Measurements from ENCODE around the gene ZNF778.
"Not testable (repeated sequence)": the region's sequence is repeated elsewhere in the genome, so short reads cannot be mapped to it uniquely, and the experiment has no call there.

The ZNF778 gene

DNA sequence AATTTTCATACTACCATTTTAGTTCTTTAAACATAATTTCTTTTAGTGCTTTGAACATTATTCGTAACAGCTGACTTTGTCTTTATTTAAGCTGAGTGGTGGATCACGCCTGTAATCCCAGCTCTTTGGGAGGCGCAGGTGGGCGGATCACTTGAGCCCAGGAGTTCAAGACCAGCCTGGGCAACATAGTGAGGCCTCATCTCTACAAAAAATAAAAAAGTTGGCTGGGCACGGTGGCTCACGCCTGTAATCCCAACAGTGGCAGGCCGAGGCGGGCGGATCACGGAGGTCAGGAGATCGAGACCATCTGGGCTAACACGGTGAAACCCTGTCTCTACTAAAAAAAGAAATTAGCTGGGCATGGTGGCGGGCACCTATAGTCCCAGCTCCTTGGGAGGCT lies 42.4 kb downstream of the ZNF778 start:
- H3K9me3 ChIP-seq (ENCODE audit: control insufficient read depth in 2 of 2, low read length in 2 of 2); H3K27ac ChIP-seq (ENCODE audit: low read depth in 2 of 2, low read length in 2 of 2): not testable (repeated sequence)

DNA sequence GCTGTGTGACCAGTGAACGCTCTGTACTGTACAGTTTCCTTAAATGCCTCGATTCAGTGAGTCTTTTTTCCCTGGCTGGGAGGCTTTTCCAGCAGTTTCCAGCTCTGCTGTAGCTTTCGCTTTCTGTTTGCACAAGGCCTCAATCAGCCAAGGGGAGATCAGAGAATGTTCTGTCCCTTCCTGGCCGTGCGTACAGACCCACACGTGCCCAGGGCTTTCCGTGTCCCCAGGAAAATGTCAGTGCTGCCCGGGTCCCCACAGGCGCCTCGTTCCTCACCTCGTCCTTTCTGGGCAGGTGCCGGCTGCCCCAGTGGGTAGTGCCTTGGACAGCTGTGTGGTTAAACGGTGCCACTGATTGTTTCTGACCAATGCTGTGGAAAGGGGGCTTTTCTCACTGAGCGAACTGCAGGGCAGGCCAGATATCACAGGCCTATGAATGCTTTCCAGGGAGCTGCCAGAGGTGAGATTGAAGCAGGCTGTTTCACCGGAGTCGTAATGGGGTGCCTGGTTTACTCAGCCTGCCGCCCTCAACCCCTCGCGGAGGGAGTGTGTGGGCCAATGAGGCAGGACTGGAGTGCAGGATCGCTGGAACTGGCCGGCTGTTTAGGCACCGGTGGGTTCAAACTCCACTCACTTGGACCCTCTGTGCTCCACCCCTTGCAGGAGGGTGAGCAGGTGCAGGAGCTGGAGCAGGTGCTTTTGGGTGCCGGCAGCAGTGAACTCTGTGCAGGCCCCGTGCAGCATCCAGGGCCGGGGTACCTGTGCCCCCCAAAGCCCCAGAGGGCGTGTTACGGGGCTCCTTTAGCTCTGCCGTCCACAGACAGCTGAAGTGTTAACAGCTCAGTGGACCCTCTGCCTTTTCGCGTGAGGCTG lies 44.4 kb downstream of the ZNF778 start:
- H3K27me3 ChIP-seq (ENCODE audit: control insufficient read depth in 2 of 2, insufficient read depth in 2 of 2, low read length in 2 of 2): peaks cover 8 to 10% of the 10 kb centered on the region in 2 donors
- H3K4me1 ChIP-seq (ENCODE audit: control insufficient read depth in 2 of 2, insufficient read depth in 2 of 2, low read length in 2 of 2): peaks cover 5% of the 10 kb centered on the region in 2 donors
- H3K9ac ChIP-seq (ENCODE audit: low read depth in 1 of 2, low read length in 2 of 2): no peak overlapping the region
- peak overlapping the region in 1 of 2 donors; percentile 23 for H3K27ac ChIP-seq (ENCODE audit: low read depth in 2 of 2, low read length in 2 of 2)
- H3K4me3 ChIP-seq (ENCODE audit: low read length in 2 of 2): peak overlapping the region in 1 of 2 donors; percentile 33
- peaks cover 2 to 8% of the 10 kb centered on the region in 2 donors for H3K36me3 ChIP-seq (ENCODE audit: control insufficient read depth in 2 of 2, insufficient read depth in 2 of 2, low read length in 2 of 2)
- no peaks in the 10 kb centered on the region for H3K9me3 ChIP-seq (ENCODE audit: control insufficient read depth in 2 of 2, low read length in 2 of 2)

More for the DNA sequence above, 42.4 kb downstream of the ZNF778 start:
- H3K27me3 ChIP-seq (ENCODE audit: control insufficient read depth in 2 of 2, insufficient read depth in 2 of 2, low read length in 2 of 2): peaks cover 8 to 13% of the 10 kb centered on the region in 2 donors
- H3K4me1 ChIP-seq (ENCODE audit: control insufficient read depth in 2 of 2, insufficient read depth in 2 of 2, low read length in 2 of 2); H3K9ac ChIP-seq (ENCODE audit: low read depth in 1 of 2, low read length in 2 of 2); H3K4me3 ChIP-seq (ENCODE audit: low read length in 2 of 2); H3K36me3 ChIP-seq (ENCODE audit: control insufficient read depth in 2 of 2, insufficient read depth in 2 of 2, low read length in 2 of 2): not testable (repeated sequence)

- no peaks in the 10 kb centered on the region for H3K27me3 ChIP-seq (ENCODE audit: control insufficient read depth in 2 of 2, insufficient read depth in 2 of 2, low read length in 2 of 2)
- peaks cover 15 to 20% of the 10 kb centered on the region in 2 donors for H3K36me3 ChIP-seq (ENCODE audit: control insufficient read depth in 2 of 2, insufficient read depth in 2 of 2, low read length in 2 of 2)
- no peak overlapping the region for H3K4me3 ChIP-seq (ENCODE audit: low read length in 2 of 2)
- H3K9ac ChIP-seq (ENCODE audit: low read depth in 1 of 2, low read length in 2 of 2): no peak overlapping the region
- no peaks in the 10 kb centered on the region for H3K9me3 ChIP-seq (ENCODE audit: control insufficient read depth in 2 of 2, low read length in 2 of 2)
- no peak overlapping the region for H3K27ac ChIP-seq (ENCODE audit: low read depth in 2 of 2, low read length in 2 of 2)
- no peaks in the 10 kb centered on the region for H3K4me1 ChIP-seq (ENCODE audit: control insufficient read depth in 2 of 2, insufficient read depth in 2 of 2, low read length in 2 of 2)
Observed at GRCh38 chr16:89264800-89265550, 47.5 kb downstream of the ZNF778 start.

DNA sequence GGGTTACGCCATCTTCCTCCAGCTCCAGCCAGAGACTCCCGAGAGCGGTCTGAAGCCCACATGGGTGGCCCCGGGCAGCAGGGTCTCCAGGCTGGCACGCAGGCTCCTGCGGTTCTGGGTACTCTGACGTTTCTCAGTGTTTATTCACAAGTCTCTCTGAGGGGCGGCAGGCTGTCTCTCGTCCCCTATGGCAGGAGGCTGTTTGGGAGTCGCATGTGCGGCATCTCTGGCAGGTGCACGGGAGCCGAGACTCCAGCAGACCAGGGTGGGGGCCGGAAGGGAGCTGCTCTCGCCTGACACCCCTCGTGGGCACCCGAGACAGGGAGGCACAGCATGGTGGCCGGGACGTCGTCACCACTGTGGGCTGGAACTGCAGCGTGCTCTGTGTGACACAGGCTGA lies 48.1 kb downstream of the ZNF778 start:
- no peak overlapping the region for H3K27ac ChIP-seq (ENCODE audit: low read depth in 2 of 2, low read length in 2 of 2)
- H3K27me3 ChIP-seq (ENCODE audit: control insufficient read depth in 2 of 2, insufficient read depth in 2 of 2, low read length in 2 of 2): no peaks in the 10 kb centered on the region
- peaks cover 22 to 27% of the 10 kb centered on the region in 2 donors for H3K36me3 ChIP-seq (ENCODE audit: control insufficient read depth in 2 of 2, insufficient read depth in 2 of 2, low read length in 2 of 2)
- no peaks in the 10 kb centered on the region for H3K9me3 ChIP-seq (ENCODE audit: control insufficient read depth in 2 of 2, low read length in 2 of 2)
- H3K9ac ChIP-seq (ENCODE audit: low read depth in 1 of 2, low read length in 2 of 2): no peak overlapping the region
- no peak overlapping the region for H3K4me3 ChIP-seq (ENCODE audit: low read length in 2 of 2)
- no peaks in the 10 kb centered on the region for H3K4me1 ChIP-seq (ENCODE audit: control insufficient read depth in 2 of 2, insufficient read depth in 2 of 2, low read length in 2 of 2)

DNA sequence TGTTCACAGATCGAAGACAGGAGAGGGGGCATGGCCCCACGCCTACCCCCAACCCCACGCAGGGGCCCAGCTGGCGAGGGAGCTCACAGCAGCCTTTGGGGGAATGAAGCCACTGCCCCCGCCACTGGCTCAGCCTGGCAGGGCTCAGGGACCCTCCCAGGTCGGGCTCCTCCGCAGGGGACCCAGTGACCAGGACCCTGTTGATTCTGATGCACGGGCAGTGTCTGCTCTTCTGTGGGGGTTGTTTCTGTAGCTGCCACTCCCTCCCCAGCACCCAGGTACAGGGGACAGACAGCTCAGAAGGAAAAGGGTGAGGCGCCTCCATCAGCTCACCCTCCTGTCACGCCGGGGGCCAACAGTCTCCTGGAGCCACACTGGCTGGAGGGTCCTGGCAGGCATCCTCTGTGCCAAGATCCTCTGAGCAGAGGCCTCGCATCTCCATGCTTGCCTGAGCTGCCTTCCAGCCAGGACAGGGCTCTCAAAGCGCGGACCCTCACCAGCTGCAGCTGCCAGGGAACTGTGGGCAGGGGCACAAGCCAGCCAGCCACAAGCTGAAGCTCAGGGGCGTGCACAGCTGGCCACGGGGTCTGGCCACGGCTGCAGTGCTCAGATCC lies 49.1 kb downstream of the ZNF778 start:
- Histone ChIP-seq H3K27me3 (ENCODE audit: control insufficient read depth in 2 of 2, insufficient read depth in 2 of 2, low read length in 2 of 2) (no peaks in the 10 kb centered on the region), H3K4me1 (ENCODE audit: control insufficient read depth in 2 of 2, insufficient read depth in 2 of 2, low read length in 2 of 2) (no peaks in the 10 kb centered on the region), H3K9ac (ENCODE audit: low read depth in 1 of 2, low read length in 2 of 2) (no peak overlapping the region), H3K4me3 (ENCODE audit: low read length in 2 of 2) (no peak overlapping the region), H3K36me3 (ENCODE audit: control insufficient read depth in 2 of 2, insufficient read depth in 2 of 2, low read length in 2 of 2) (peaks cover 26 to 37% of the 10 kb centered on the region in 2 donors), H3K27ac (ENCODE audit: low read depth in 2 of 2, low read length in 2 of 2) (no peak overlapping the region), H3K9me3 (ENCODE audit: control insufficient read depth in 2 of 2, low read length in 2 of 2) (no peaks in the 10 kb centered on the region)

DNA sequence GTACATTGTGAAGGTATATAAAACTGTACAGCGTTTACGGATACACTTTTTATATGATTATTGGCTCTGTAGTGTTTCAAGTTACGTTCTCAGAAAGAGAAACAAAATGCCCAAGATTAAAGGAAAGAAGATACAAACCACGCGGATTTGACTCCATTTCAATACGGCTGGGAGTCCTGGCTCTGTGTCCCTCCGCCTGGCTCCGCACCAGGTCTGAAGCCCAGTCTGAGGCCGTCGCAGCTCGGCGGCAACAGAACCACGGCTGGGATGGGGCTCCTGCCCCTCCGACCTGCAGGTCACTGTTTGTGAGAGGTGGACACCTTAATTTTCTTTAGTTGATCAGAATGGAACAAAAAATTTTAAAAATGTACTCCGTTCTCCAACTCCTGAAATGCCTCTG lies 50.2 kb downstream of the ZNF778 start:
- not testable (repeated sequence) for H3K4me1 ChIP-seq (ENCODE audit: control insufficient read depth in 2 of 2, insufficient read depth in 2 of 2, low read length in 2 of 2); H3K27me3 ChIP-seq (ENCODE audit: control insufficient read depth in 2 of 2, insufficient read depth in 2 of 2, low read length in 2 of 2); H3K27ac ChIP-seq (ENCODE audit: low read depth in 2 of 2, low read length in 2 of 2); H3K9ac ChIP-seq (ENCODE audit: low read depth in 1 of 2, low read length in 2 of 2); H3K4me3 ChIP-seq (ENCODE audit: low read length in 2 of 2); H3K9me3 ChIP-seq (ENCODE audit: control insufficient read depth in 2 of 2, low read length in 2 of 2)
- H3K36me3 ChIP-seq (ENCODE audit: control insufficient read depth in 2 of 2, insufficient read depth in 2 of 2, low read length in 2 of 2): peaks cover 28 to 43% of the 10 kb centered on the region in 2 donors

GRCh38 chr16:89268585-89268984 lies 51.1 kb downstream of the ZNF778 start:
- no peaks in the 10 kb centered on the region for H3K4me1 ChIP-seq (ENCODE audit: control insufficient read depth in 2 of 2, insufficient read depth in 2 of 2, low read length in 2 of 2)
- no peak overlapping the region for H3K9ac ChIP-seq (ENCODE audit: low read depth in 1 of 2, low read length in 2 of 2)
- H3K27me3 ChIP-seq (ENCODE audit: control insufficient read depth in 2 of 2, insufficient read depth in 2 of 2, low read length in 2 of 2): no peaks in the 10 kb centered on the region
- no peak overlapping the region for H3K4me3 ChIP-seq (ENCODE audit: low read length in 2 of 2)
- H3K36me3 ChIP-seq (ENCODE audit: control insufficient read depth in 2 of 2, insufficient read depth in 2 of 2, low read length in 2 of 2): peaks cover 37 to 51% of the 10 kb centered on the region in 2 donors
- no peaks in the 10 kb centered on the region for H3K9me3 ChIP-seq (ENCODE audit: control insufficient read depth in 2 of 2, low read length in 2 of 2)
- no peak overlapping the region for H3K27ac ChIP-seq (ENCODE audit: low read depth in 2 of 2, low read length in 2 of 2)

DNA sequence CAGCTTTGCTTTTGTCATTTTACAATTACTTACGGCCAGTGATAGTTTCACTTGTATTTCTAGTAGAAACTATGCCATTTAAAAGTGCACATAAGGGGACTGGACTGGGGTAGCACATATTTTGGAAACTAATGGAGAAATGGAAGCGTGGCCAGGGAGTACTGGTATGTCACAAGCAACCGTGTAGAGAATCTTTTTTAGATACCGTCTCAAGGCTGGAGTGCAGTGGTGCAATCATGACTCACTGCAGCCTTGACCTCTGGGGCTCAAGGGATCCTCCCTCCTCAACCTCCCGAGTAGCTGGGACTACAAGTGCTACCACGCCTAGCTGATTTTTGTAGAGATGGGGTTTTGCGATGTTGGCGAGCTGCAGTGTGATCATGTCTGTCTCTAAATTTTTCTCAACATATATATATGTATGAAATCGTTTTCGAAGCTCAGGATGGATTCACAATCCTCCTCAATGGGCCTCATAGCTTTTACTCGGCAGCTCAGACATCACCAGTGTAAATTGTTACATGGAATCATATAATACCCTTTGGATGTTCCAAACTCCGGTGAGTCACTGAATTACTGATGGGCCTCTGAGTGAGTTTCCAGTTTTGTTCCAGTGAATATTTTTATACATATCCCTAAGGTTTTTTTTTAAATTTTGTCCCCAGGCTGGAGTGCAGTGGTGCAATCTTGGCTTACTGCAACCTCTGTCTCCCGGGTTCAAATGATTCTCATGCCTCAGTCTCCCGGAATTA lies 51.7 kb downstream of the ZNF778 start:
- Histone ChIP-seq H3K27ac (ENCODE audit: low read depth in 2 of 2, low read length in 2 of 2) (peak overlapping the region in 1 of 2 donors; percentile 15), H3K9ac (ENCODE audit: low read depth in 1 of 2, low read length in 2 of 2) (no peak overlapping the region), H3K9me3 (ENCODE audit: control insufficient read depth in 2 of 2, low read length in 2 of 2) (no peaks in the 10 kb centered on the region), H3K36me3 (ENCODE audit: control insufficient read depth in 2 of 2, insufficient read depth in 2 of 2, low read length in 2 of 2) (peaks cover 41 to 57% of the 10 kb centered on the region in 2 donors), H3K4me3 (ENCODE audit: low read length in 2 of 2) (no peak overlapping the region), H3K27me3 (ENCODE audit: control insufficient read depth in 2 of 2, insufficient read depth in 2 of 2, low read length in 2 of 2) (no peaks in the 10 kb centered on the region), H3K4me1 (ENCODE audit: control insufficient read depth in 2 of 2, insufficient read depth in 2 of 2, low read length in 2 of 2) (no peaks in the 10 kb centered on the region)

GRCh38 chr16:89269805-89270665 lies 52.5 kb downstream of the ZNF778 start:
- Histone ChIP-seq H3K27ac (ENCODE audit: low read depth in 2 of 2, low read length in 2 of 2) (peak overlapping the region in 1 of 2 donors; percentile 30), H3K36me3 (ENCODE audit: control insufficient read depth in 2 of 2, insufficient read depth in 2 of 2, low read length in 2 of 2) (peaks cover 50 to 64% of the 10 kb centered on the region in 2 donors), H3K9ac (ENCODE audit: low read depth in 1 of 2, low read length in 2 of 2) (no peak overlapping the region)

More at GRCh38 chr16:89269805-89270665, 52.5 kb downstream of the ZNF778 start:
- Histone ChIP-seq H3K27me3 (ENCODE audit: control insufficient read depth in 2 of 2, insufficient read depth in 2 of 2, low read length in 2 of 2) (no peaks in the 10 kb centered on the region), H3K4me3 (ENCODE audit: low read length in 2 of 2) (no peak overlapping the region), H3K9me3 (ENCODE audit: control insufficient read depth in 2 of 2, low read length in 2 of 2) (no peaks in the 10 kb centered on the region), H3K4me1 (ENCODE audit: control insufficient read depth in 2 of 2, insufficient read depth in 2 of 2, low read length in 2 of 2) (no peaks in the 10 kb centered on the region)
